Stimulated activated CD4-positive, alpha-beta T cell treated with anti-CD3 and anti-CD28 coated beads, Interleukin-1b, Interleukin-23, amount 100 ng/mL, for 48 hours (primary cell): ENCODE data around the gene DDHD1.

Source experiments
- DNase-seq: peaks from one replicate; pipeline ENCODE4 v3.0.0-alpha.2; 2020

DDHD1 gene

GRCh38 chr14:52987514-52987913 lies 165.6 kb downstream of the DDHD1 start:
- DNase-seq = no peak

GRCh38 chr14:52987042-52987441 lies 166.1 kb downstream of the DDHD1 start:
- DNase-seq = no peak
